Neuronal stem cell (in vitro differentiated cells): ENCODE measurements around the gene HS3ST4.

ENCODE experiments used
- DNase-seq: peaks from one replicate; pipeline ENCODE4 v3.0.0-alpha.2; 2013; ENCODE audit warnings: low spot score
- H2AFZ ChIP-seq: one replicate; pipeline ENCODE4 v1.6.1; 2013; ENCODE audit warnings: mild to moderate bottlenecking, low read length, inconsistent platforms
- H2AK5ac ChIP-seq: 2 replicates; pipeline ENCODE4 v1.6.1; 2013; ENCODE audit warnings: low read depth, mild to moderate bottlenecking, inconsistent platforms, low read length, moderate library complexity, mixed read lengths
- H2BK120ac ChIP-seq: 2 replicates; pipeline ENCODE4 v1.6.1; 2013; ENCODE audit warnings: low read depth, mild to moderate bottlenecking, inconsistent platforms, low read length, moderate library complexity, mixed read lengths
- H2BK12ac ChIP-seq: one replicate; pipeline ENCODE4 v1.6.1; 2013; ENCODE audit warnings: low read length, inconsistent platforms
- H2BK15ac ChIP-seq: 2 replicates; pipeline ENCODE4 v1.6.1; 2013; ENCODE audit warnings: mild to moderate bottlenecking, low read length, inconsistent platforms, mixed read lengths
- H2BK5ac ChIP-seq: one replicate; pipeline ENCODE4 v1.6.1; 2013; ENCODE audit warnings: inconsistent platforms, mild to moderate bottlenecking, low read length, moderate library complexity
- H3K14ac ChIP-seq: one replicate; pipeline ENCODE4 v1.6.1; 2013; ENCODE audit warnings: low read length, inconsistent platforms
- H3K18ac ChIP-seq: 2 replicates; pipeline ENCODE4 v1.6.1; 2013; ENCODE audit warnings: low read length, inconsistent platforms
- H3K23ac ChIP-seq: 2 replicates; pipeline ENCODE4 v1.6.1; 2013; ENCODE audit warnings: low read depth, mild to moderate bottlenecking, mixed read lengths, low read length, inconsistent platforms; ENCODE audit not compliant: poor library complexity
- H3K27ac ChIP-seq: replicated peaks from 3 replicates; pipeline ENCODE4 v1.5.1; 2013; ENCODE audit warnings: low read length, inconsistent platforms
- H3K27me3 ChIP-seq, 3 experiments: 2 replicates each; pipeline ENCODE4 v1.6.1; 2013; ENCODE audit warnings: low read length in 3 of 3, mild to moderate bottlenecking in 2 of 3, inconsistent platforms in 1 of 3, low read depth in 1 of 3, mixed read lengths in 1 of 3, moderate library complexity in 1 of 3; ENCODE audit not compliant: control insufficient read depth in 3 of 3, insufficient read depth in 3 of 3
- H3K36me3 ChIP-seq, 2 donors: replicated peaks in 1 of 2; 2 replicates each; pipeline ENCODE4 v1.6.1; 2013; ENCODE audit warnings: low read length in 2 of 2; ENCODE audit not compliant: control insufficient read depth in 2 of 2, insufficient read depth in 2 of 2
- H3K4ac ChIP-seq: 2 replicates; pipeline ENCODE4 v1.6.1; 2013; ENCODE audit warnings: inconsistent platforms, mild to moderate bottlenecking, low read length, moderate library complexity
- H3K4me1 ChIP-seq, 2 donors: 1 replicate in 1 of 2; 2 replicates in 1 of 2; pipeline ENCODE4 v1.6.1; 2013; ENCODE audit warnings: low read length in 2 of 2, low read depth in 1 of 2; ENCODE audit not compliant: control insufficient read depth in 2 of 2, insufficient read depth in 1 of 2
- H3K4me2 ChIP-seq: one replicate; pipeline ENCODE4 v1.6.1; 2013; ENCODE audit warnings: mild to moderate bottlenecking, low read length, inconsistent platforms; ENCODE audit not compliant: insufficient read depth, poor library complexity, severe bottlenecking
- H3K4me3 ChIP-seq, 2 donors: 2 replicates each; pipeline ENCODE4 v1.5.1; 2013; ENCODE audit warnings: low read length in 2 of 2, mild to moderate bottlenecking in 2 of 2, inconsistent platforms in 1 of 2, moderate library complexity in 1 of 2
- H3K79me1 ChIP-seq: one replicate; pipeline ENCODE4 v1.6.1; 2013; ENCODE audit warnings: low read depth, mild to moderate bottlenecking, inconsistent platforms, low read length, moderate library complexity
- H3K9ac ChIP-seq: one replicate; pipeline ENCODE4 v1.6.1; 2013; ENCODE audit warnings: mild to moderate bottlenecking, low read depth, low read length, inconsistent platforms; ENCODE audit not compliant: poor library complexity
- H3K9me3 ChIP-seq, 2 donors: replicated peaks in 1 of 2; 2 replicates each; pipeline versions ENCODE3 to v1.6.1; 2013; ENCODE audit warnings: low read length in 2 of 2, mild to moderate bottlenecking in 2 of 2, inconsistent platforms in 1 of 2, low read depth in 1 of 2, mixed read lengths in 1 of 2, moderate library complexity in 1 of 2; ENCODE audit not compliant: control insufficient read depth in 2 of 2, insufficient read depth in 1 of 2
- H4K8ac ChIP-seq: one replicate; pipeline ENCODE4 v1.6.1; 2013; ENCODE audit warnings: low read depth, mild to moderate bottlenecking, inconsistent platforms, low read length, moderate library complexity
- H4K91ac ChIP-seq: one replicate; pipeline ENCODE4 v1.6.1; 2013; ENCODE audit warnings: low read length, low read depth, mild to moderate bottlenecking, inconsistent platforms; ENCODE audit not compliant: poor library complexity
- WGBS, 2 donors: extraction: QIAGEN DNeasy Blood & Tissue Kit; methylation state at CpG; one replicate each; pipeline ENCODE4 v1.1.7; 2013; ENCODE audit warnings: missing lambda C conversion rate in 2 of 2, mixed read lengths in 1 of 2; ENCODE audit not compliant: insufficient read length in 2 of 2, insufficient replicate concordance in 1 of 2; ENCODE audit errors: extremely low coverage in 2 of 2; 5-methylcytosine and 5-hydroxymethylcytosine counted together

Gene HS3ST4

DNA sequence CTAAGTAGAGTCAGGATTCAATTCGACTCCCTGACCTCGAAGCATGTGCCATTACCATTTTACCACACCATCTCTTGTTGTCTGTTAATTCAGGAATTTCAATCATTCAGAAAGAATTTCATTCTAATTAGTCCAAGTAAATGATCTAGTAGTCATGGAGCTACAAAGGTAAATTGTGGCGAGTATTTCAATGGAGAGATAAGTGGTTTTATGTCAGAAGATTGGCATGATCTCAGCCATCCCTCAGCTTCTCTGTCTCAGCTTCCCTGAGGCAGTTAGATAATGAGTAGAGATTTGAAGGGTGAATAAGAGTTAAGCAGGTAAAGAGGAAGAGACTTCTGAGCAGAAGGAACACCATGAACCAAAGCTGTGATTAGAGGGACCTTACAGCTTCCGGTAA is 93.6 kb downstream of the HS3ST4 start:
- no peak overlapping the region for H3K4ac ChIP-seq
- no peak overlapping the region for H4K91ac ChIP-seq
- H2AFZ ChIP-seq: no peak overlapping the region
- H2BK120ac ChIP-seq: no peak overlapping the region
- no peak overlapping the region for H2AK5ac ChIP-seq
- no peak overlapping the region for H4K8ac ChIP-seq
- H3K27ac ChIP-seq: no peak overlapping the region
- H3K14ac ChIP-seq: no peak overlapping the region
- no peak overlapping the region for H2BK5ac ChIP-seq
- no peak for DNase-seq
- WGBS, 2 donors: no CpG with 5 or more reads among the region's 4 CpGs
- no peak overlapping the region for H2BK12ac ChIP-seq
- H3K23ac ChIP-seq: no peak overlapping the region
- H3K79me1 ChIP-seq: no peaks in the 10 kb centered on the region
- no peaks in the 10 kb centered on the region for H3K27me3 ChIP-seq
- H3K4me1 ChIP-seq: peaks cover 0 to 1% of the 10 kb centered on the region in 2 donors
- no peak overlapping the region for H3K9ac ChIP-seq
- no peak overlapping the region for H3K4me3 ChIP-seq
- no peak overlapping the region for H2BK15ac ChIP-seq
- H3K18ac ChIP-seq: no peak overlapping the region
- no peaks in the 10 kb centered on the region for H3K9me3 ChIP-seq
- no peak overlapping the region for H3K4me2 ChIP-seq
- H3K36me3 ChIP-seq: no peaks in the 10 kb centered on the region

DNA sequence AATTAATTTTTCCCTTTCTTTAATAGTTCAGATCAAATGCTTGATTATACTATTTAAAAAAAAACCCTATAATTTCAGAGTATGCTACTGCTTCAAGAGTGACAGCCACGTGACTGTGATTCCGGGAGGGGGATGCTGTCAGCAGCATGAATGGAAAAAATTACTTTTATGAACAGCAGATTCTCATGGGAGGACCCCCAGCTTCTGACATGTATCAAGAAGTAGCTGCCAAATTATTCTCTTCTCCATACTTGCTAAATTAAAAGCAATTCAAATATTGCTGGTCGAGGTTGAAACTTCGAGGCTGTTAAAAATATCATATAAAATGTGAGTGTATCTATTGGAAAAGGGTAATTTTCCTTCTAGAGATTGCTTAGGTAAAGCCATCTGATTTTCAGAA is 95.0 kb downstream of the HS3ST4 start:
- no peak for DNase-seq
- no peaks in the 10 kb centered on the region for H3K9me3 ChIP-seq
- no peak overlapping the region for H3K18ac ChIP-seq
- no peak overlapping the region for H2BK5ac ChIP-seq
- H3K36me3 ChIP-seq: no peaks in the 10 kb centered on the region
- no peak overlapping the region for H3K4me3 ChIP-seq
- H2AK5ac ChIP-seq: no peak overlapping the region
- no peak overlapping the region for H3K23ac ChIP-seq
- H3K4me1 ChIP-seq: peaks cover 0 to 1% of the 10 kb centered on the region in 2 donors
- no CpG with 5 or more reads among the region's 4 CpGs for WGBS, 2 donors
- no peak overlapping the region for H2BK15ac ChIP-seq
- H3K27me3 ChIP-seq: no peaks in the 10 kb centered on the region
- H3K27ac ChIP-seq: no peak overlapping the region
- no peak overlapping the region for H4K8ac ChIP-seq
- no peak overlapping the region for H3K4me2 ChIP-seq
- H3K14ac ChIP-seq: no peak overlapping the region
- H2BK120ac ChIP-seq: no peak overlapping the region
- no peak overlapping the region for H3K4ac ChIP-seq
- H3K9ac ChIP-seq: no peak overlapping the region
- H2BK12ac ChIP-seq: no peak overlapping the region
- no peaks in the 10 kb centered on the region for H3K79me1 ChIP-seq
- H4K91ac ChIP-seq: no peak overlapping the region
- H2AFZ ChIP-seq: no peak overlapping the region

DNA sequence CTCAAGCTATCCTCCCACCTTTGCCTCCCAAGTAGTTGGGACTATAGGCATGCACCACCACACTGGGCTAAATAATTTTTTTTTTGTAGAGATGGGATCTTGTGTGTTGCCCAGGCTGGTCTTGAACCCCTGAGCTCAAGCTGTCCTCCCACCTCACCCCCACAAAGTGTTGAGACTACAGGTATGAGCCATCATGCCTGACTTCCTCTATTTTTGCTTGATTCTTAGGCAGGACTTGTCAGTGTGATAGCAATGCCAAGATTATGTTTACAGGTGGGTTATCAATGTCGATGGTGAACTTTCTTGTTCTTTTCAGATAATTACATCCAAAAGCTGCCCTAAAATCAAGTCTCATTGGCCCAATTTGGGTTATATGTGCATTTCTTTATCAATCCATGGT is 96.9 kb downstream of the HS3ST4 start:
- H3K9ac ChIP-seq: no peak overlapping the region
- no peak overlapping the region for H2BK12ac ChIP-seq
- no peaks in the 10 kb centered on the region for H3K36me3 ChIP-seq
- H3K4me2 ChIP-seq: no peak overlapping the region
- no peak overlapping the region for H2BK120ac ChIP-seq
- no peaks in the 10 kb centered on the region for H3K27me3 ChIP-seq
- no peak overlapping the region for H3K18ac ChIP-seq
- H2AFZ ChIP-seq: no peak overlapping the region
- no peak overlapping the region for H2BK5ac ChIP-seq
- H4K8ac ChIP-seq: no peak overlapping the region
- H3K14ac ChIP-seq: no peak overlapping the region
- H3K27ac ChIP-seq: no peak overlapping the region
- no peak overlapping the region for H2BK15ac ChIP-seq
- no peak overlapping the region for H3K23ac ChIP-seq
- WGBS, 2 donors: no CpG with 5 or more reads among the region's 1 CpG
- H3K79me1 ChIP-seq: no peaks in the 10 kb centered on the region
- H3K4me3 ChIP-seq: no peak overlapping the region
- H2AK5ac ChIP-seq: no peak overlapping the region
- H3K4ac ChIP-seq: no peak overlapping the region
- no peak overlapping the region for H4K91ac ChIP-seq
- no peaks in the 10 kb centered on the region for H3K9me3 ChIP-seq
- no peaks in the 10 kb centered on the region for H3K4me1 ChIP-seq
- no peak for DNase-seq

DNA sequence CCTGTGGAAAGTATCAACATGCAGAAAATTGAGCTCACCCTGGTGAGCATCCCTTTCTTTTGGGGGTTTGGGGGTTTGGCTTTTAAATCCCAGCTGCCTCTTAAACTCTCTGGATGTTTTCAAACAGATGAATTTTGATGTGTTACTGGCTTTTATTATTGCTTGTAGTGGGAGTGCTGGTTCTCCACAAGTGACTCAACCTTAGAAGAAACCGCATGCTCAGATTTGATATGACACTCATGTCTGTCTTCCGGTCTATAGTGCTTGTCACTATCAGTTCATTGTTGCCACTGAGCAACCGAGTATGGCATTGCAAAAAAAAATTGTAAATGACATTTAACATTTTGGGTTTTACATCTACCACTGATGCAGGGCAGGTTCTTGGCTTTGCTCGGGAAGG is 104.5 kb downstream of the HS3ST4 start:
- Histone ChIP-seq H3K4me1 (peaks cover 0 to 1% of the 10 kb centered on the region in 2 donors), H3K9ac (no peak overlapping the region), H4K91ac (no peak overlapping the region), H3K4ac (no peak overlapping the region), H2AK5ac (no peak overlapping the region), H2BK5ac (no peak overlapping the region), H3K23ac (no peak overlapping the region), H3K9me3 (no peaks in the 10 kb centered on the region), H3K14ac (no peak overlapping the region), H3K4me3 (no peak overlapping the region), H3K36me3 (no peaks in the 10 kb centered on the region), H2BK120ac (no peak overlapping the region), H4K8ac (no peak overlapping the region), H2BK12ac (no peak overlapping the region), H3K27ac (no peak overlapping the region), H3K27me3 (no peaks in the 10 kb centered on the region), H2AFZ (no peak overlapping the region), H3K18ac (no peak overlapping the region), H3K79me1 (no peaks in the 10 kb centered on the region), H3K4me2 (no peak overlapping the region), H2BK15ac (no peak overlapping the region)
- no CpG with 5 or more reads among the region's 4 CpGs for WGBS, 2 donors
- no peak for DNase-seq
